Stimulated activated naive CD8-positive, alpha-beta T cell treated with anti-CD3 and anti-CD28 coated beads, Interleukin-15, amount 100 ng/mL, for 72 hours (primary cell): Measurements from ENCODE around the gene NHLRC2.
"Not testable (repeated sequence)": the region's sequence is repeated elsewhere in the genome, so short reads cannot be mapped to it uniquely, and the experiment has no call there.

Experiments used
- ATAC-seq: fragments of 150-1000 bp; cut with Tn5 transposase; 2 replicates; pipeline ENCODE4 v1.10.0; 2021; ENCODE audit warnings: mild to moderate bottlenecking, moderate library complexity
- DNase-seq, 2 donors: peaks; one replicate each; pipeline ENCODE4 v3.0.0; 2021 to 2022
- H3K27ac Mint-ChIP-seq, 2 donors: one replicate each; pipeline ENCODE4 v1.8.0; 2022; ENCODE audit warnings: mild to moderate bottlenecking in 2 of 2, mixed read lengths in 2 of 2, moderate library complexity in 2 of 2
- H3K27me3 Mint-ChIP-seq: one replicate; pipeline ENCODE4 v1.8.0; 2022; ENCODE audit warnings: mixed read lengths
- H3K4me1 Mint-ChIP-seq: one replicate; pipeline ENCODE4 v1.8.0; 2022; ENCODE audit warnings: mild to moderate bottlenecking, mixed read lengths
- H3K4me3 Mint-ChIP-seq, 2 donors: one replicate each; pipeline ENCODE4 v1.8.0; 2022; ENCODE audit warnings: mild to moderate bottlenecking in 2 of 2, mixed read lengths in 2 of 2, moderate library complexity in 1 of 2
- H3K9me3 Mint-ChIP-seq, 2 donors: one replicate each; pipeline ENCODE4 v1.8.0; 2022; ENCODE audit warnings: mixed read lengths in 2 of 2

The NHLRC2 gene

GRCh38 chr10:113937258-113937657 is 82.8 kb downstream of the NHLRC2 start:
- Mint-ChIP-seq H3K27me3 (peaks cover 39% of the 10 kb centered on the region), H3K4me3 (no peak overlapping the region), H3K27ac (no peak overlapping the region), H3K4me1 (no peaks in the 10 kb centered on the region), H3K9me3 (no peaks in the 10 kb centered on the region)
- no peak for ATAC-seq
- no peak for DNase-seq

- no peak overlapping the region for H3K27ac Mint-ChIP-seq
- peaks cover 39% of the 10 kb centered on the region for H3K27me3 Mint-ChIP-seq
- no peak overlapping the region for H3K4me3 Mint-ChIP-seq
- no peaks in the 10 kb centered on the region for H3K4me1 Mint-ChIP-seq
- no peak for ATAC-seq
- no peaks in the 10 kb centered on the region for H3K9me3 Mint-ChIP-seq
- DNase-seq = no peak
These were observed 83.3 kb downstream of the NHLRC2 start for GRCh38 chr10:113937756-113938155.

- DNase-seq (no peak), ATAC-seq (no peak)
- Mint-ChIP-seq H3K4me3 (no peak overlapping the region), H3K9me3 (no peaks in the 10 kb centered on the region), H3K27ac (no peak overlapping the region), H3K4me1 (no peaks in the 10 kb centered on the region), H3K27me3 (peaks cover 39% of the 10 kb centered on the region)
These were observed 84.9 kb downstream of the NHLRC2 start for GRCh38 chr10:113939212-113939860.

GRCh38 chr10:113941140-113941539 is 86.7 kb downstream of the NHLRC2 start:
- DNase-seq (no peak), ATAC-seq (no peak)
- H3K27ac Mint-ChIP-seq = no peak overlapping the region
- H3K4me3 Mint-ChIP-seq = no peak overlapping the region
- H3K4me1 Mint-ChIP-seq = no peaks in the 10 kb centered on the region
- H3K27me3 Mint-ChIP-seq = peaks cover 48% of the 10 kb centered on the region
- no peaks in the 10 kb centered on the region for H3K9me3 Mint-ChIP-seq

GRCh38 chr10:113943196-113943595 is 88.7 kb downstream of the NHLRC2 start:
- not testable (repeated sequence) for DNase-seq, ATAC-seq, H3K4me1 Mint-ChIP-seq, H3K27ac Mint-ChIP-seq, H3K4me3 Mint-ChIP-seq, H3K9me3 Mint-ChIP-seq
- peaks cover 43% of the 10 kb centered on the region for H3K27me3 Mint-ChIP-seq

- Mint-ChIP-seq H3K27ac (no peak overlapping the region), H3K4me1 (peaks cover 9% of the 10 kb centered on the region), H3K4me3 (no peak overlapping the region), H3K27me3 (peaks cover 26% of the 10 kb centered on the region), H3K9me3 (peaks cover 0 to 2% of the 10 kb centered on the region in 2 donors)
- no peak for DNase-seq
- no peak for ATAC-seq
These were observed 90.7 kb downstream of the NHLRC2 start for GRCh38 chr10:113945075-113945686.

GRCh38 chr10:113945687-113946085 is 91.2 kb downstream of the NHLRC2 start:
- H3K4me3 Mint-ChIP-seq = no peak overlapping the region
- no peak overlapping the region for H3K27ac Mint-ChIP-seq
- H3K27me3 Mint-ChIP-seq = peaks cover 21% of the 10 kb centered on the region
- H3K4me1 Mint-ChIP-seq = peaks cover 9% of the 10 kb centered on the region
- no peak for ATAC-seq
- H3K9me3 Mint-ChIP-seq = peaks cover 0 to 4% of the 10 kb centered on the region in 2 donors
- no peak for DNase-seq

- Mint-ChIP-seq H3K4me3 (no peak overlapping the region), H3K9me3 (peaks cover 0 to 4% of the 10 kb centered on the region in 2 donors), H3K4me1 (peaks cover 9% of the 10 kb centered on the region), H3K27me3 (peaks cover 16% of the 10 kb centered on the region), H3K27ac (no peak overlapping the region)
- DNase-seq (no peak), ATAC-seq (peak; percentile 60)
These were observed 93.0 kb downstream of the NHLRC2 start for GRCh38 chr10:113947184-113948041.

- DNase-seq (no peak), ATAC-seq (no peak)
- Mint-ChIP-seq H3K27me3 (peaks cover 16% of the 10 kb centered on the region), H3K4me1 (peaks cover 9% of the 10 kb centered on the region), H3K27ac (no peak overlapping the region), H3K9me3 (peaks cover 0 to 6% of the 10 kb centered on the region in 2 donors), H3K4me3 (no peak overlapping the region)
These were observed 93.6 kb downstream of the NHLRC2 start for GRCh38 chr10:113948048-113948447.

- Mint-ChIP-seq H3K4me1 (peaks cover 9% of the 10 kb centered on the region), H3K9me3 (peaks cover 0 to 14% of the 10 kb centered on the region in 2 donors), H3K27me3 (peaks cover 19% of the 10 kb centered on the region), H3K4me3 (no peak overlapping the region), H3K27ac (no peak overlapping the region)
- DNase-seq = no peak
- ATAC-seq = no peak
These were observed 95.8 kb downstream of the NHLRC2 start for GRCh38 chr10:113950268-113950667.

GRCh38 chr10:113953505-113954272 is 99.2 kb downstream of the NHLRC2 start:
- H3K4me3 Mint-ChIP-seq = no peak overlapping the region
- H3K27ac Mint-ChIP-seq = no peak overlapping the region
- peaks cover 41% of the 10 kb centered on the region for H3K27me3 Mint-ChIP-seq
- DNase-seq (no peak), ATAC-seq (no peak)
- H3K9me3 Mint-ChIP-seq = peaks cover 0 to 19% of the 10 kb centered on the region in 2 donors
- H3K4me1 Mint-ChIP-seq = peaks cover 8% of the 10 kb centered on the region

GRCh38 chr10:113954409-113954808 is 99.9 kb downstream of the NHLRC2 start:
- ATAC-seq (no peak), DNase-seq (no peak)
- Mint-ChIP-seq H3K27me3 (peaks cover 41% of the 10 kb centered on the region), H3K4me3 (no peak overlapping the region), H3K4me1 (peaks cover 15% of the 10 kb centered on the region), H3K27ac (no peak overlapping the region), H3K9me3 (peaks cover 0 to 19% of the 10 kb centered on the region in 2 donors)

GRCh38 chr10:113957013-113957412 is 102.6 kb downstream of the NHLRC2 start:
- Mint-ChIP-seq H3K4me1 (peaks cover 41% of the 10 kb centered on the region), H3K4me3 (no peak overlapping the region), H3K27ac (no peak overlapping the region), H3K27me3 (peaks cover 33% of the 10 kb centered on the region), H3K9me3 (peaks cover 0 to 15% of the 10 kb centered on the region in 2 donors)
- ATAC-seq (no peak), DNase-seq (no peak)

GRCh38 chr10:113958631-113959382 is 104.3 kb downstream of the NHLRC2 start:
- DNase-seq (no peak), ATAC-seq (no peak)
- peaks cover 46% of the 10 kb centered on the region for H3K4me1 Mint-ChIP-seq
- H3K9me3 Mint-ChIP-seq = peaks cover 0 to 5% of the 10 kb centered on the region in 2 donors
- H3K27me3 Mint-ChIP-seq = peaks cover 40% of the 10 kb centered on the region
- no peak overlapping the region for H3K27ac Mint-ChIP-seq
- no peak overlapping the region for H3K4me3 Mint-ChIP-seq

GRCh38 chr10:113959383-113959760 is 104.9 kb downstream of the NHLRC2 start:
- DNase-seq (no peak), ATAC-seq (no peak)
- no peak overlapping the region for H3K27ac Mint-ChIP-seq
- peaks cover 44% of the 10 kb centered on the region for H3K27me3 Mint-ChIP-seq
- H3K9me3 Mint-ChIP-seq = peaks cover 0 to 5% of the 10 kb centered on the region in 2 donors
- H3K4me1 Mint-ChIP-seq = peaks cover 46% of the 10 kb centered on the region
- no peak overlapping the region for H3K4me3 Mint-ChIP-seq
